ENCODE measurements around the gene OR9Q1. TPM values are rescaled to one million over a fixed set of nuclear protein-coding genes. Genes with fewer than 3 reads are reported as not detected.

Gene OR9Q1
- total and polyA plus RNA-seq, 2 of the 13 experiments (the other 11 are each of a cell fraction or from before 2014, with no cell fraction given), result not detected

GRCh38 chr11:58127350-58127749 lies 103.7 kb downstream of the OR9Q1 start:
- Histone ChIP-seq H3K79me2 (ENCODE audit: insufficient read depth, low read length) (no peaks in the 10 kb centered on the region), H3K4me3 (replicated peaks in 1 of 3; ENCODE audit: insufficient read depth in 1 of 3, low read depth in 2 of 3, low read length in 3 of 3) (no peak overlapping the region), H3K4me1 (ENCODE audit: insufficient read depth, low read length) (no peaks in the 10 kb centered on the region), H3K9ac (ENCODE audit: insufficient read depth, low read depth, low read length) (no peak overlapping the region), H3K4me2 (ENCODE audit: low read depth, low read length) (no peak overlapping the region), H3K27me3 (ENCODE audit: control insufficient read depth in 1 of 2, insufficient read depth in 2 of 2, low read length in 2 of 2) (peaks cover 0 to 4% of the 10 kb centered on the region in 2 experiments; a peak in 1 of 5 replicates), H3K27ac (ENCODE audit: extremely low read length, insufficient read depth, low read length) (no peak overlapping the region), H3K36me3 (replicated peaks in 1 of 2; ENCODE audit: control insufficient read depth in 1 of 2, insufficient read depth in 2 of 2, low read length in 2 of 2) (no peaks in the 10 kb centered on the region), H4K20me1 (ENCODE audit: insufficient read depth, low read length) (no peaks in the 10 kb centered on the region), H3K9me3 (ENCODE audit: low read length) (no peaks in the 10 kb centered on the region), H2AFZ (ENCODE audit: low read length) (no peak overlapping the region)
- CTCF ChIA-PET (ENCODE audit: low intra/inter-chr PET ratio, low total read pairs), result no interaction called here
- POLR2A ChIA-PET, result no interaction called here
- in situ Hi-C loops (cut with HindIII; ENCODE audit: extremely low pct_ligation_motif_present, low pct_unique_long_range_greater_than_20kb) (no loop called here), intact Hi-C loops (cut with micrococcal nuclease; ENCODE audit: unreplicated experiment) (no loop called here)
- FAIRE-seq (no peak), DNase-seq (ENCODE audit: low spot score) (no peak), ATAC-seq (no peak)
- no TSS peak for BruUV-seq (replicated peaks)
- no peak for TF ChIP-seq ZNF790 (CRISPR knock-in tag; IDR thresholded peaks at IDR 0.05; ENCODE audit: borderline replicate concordance)
- no peak for TF ChIP-seq GFI1 (CRISPR knock-in tag; IDR thresholded peaks at IDR 0.05; ENCODE audit: borderline replicate concordance)
- TF ChIP-seq ZNF142 (CRISPR knock-in tag; IDR thresholded peaks at IDR 0.05), result no peak
- TF ChIP-seq, protein P1, sequence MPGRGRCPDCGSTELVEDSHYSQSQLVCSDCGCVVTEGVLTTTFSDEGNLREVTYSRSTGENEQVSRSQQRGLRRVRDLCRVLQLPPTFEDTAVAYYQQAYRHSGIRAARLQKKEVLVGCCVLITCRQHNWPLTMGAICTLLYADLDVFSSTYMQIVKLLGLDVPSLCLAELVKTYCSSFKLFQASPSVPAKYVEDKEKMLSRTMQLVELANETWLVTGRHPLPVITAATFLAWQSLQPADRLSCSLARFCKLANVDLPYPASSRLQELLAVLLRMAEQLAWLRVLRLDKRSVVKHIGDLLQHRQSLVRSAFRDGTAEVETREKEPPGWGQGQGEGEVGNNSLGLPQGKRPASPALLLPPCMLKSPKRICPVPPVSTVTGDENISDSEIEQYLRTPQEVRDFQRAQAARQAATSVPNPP (CRISPR knock-in tag; IDR thresholded peaks at IDR 0.05), result no peak
- no peak for TF ChIP-seq ZNF430 (CRISPR knock-in tag; IDR thresholded peaks at IDR 0.05)
- no peak for TF ChIP-seq ZNF713 (CRISPR knock-in tag; IDR thresholded peaks at IDR 0.05)
- no peak for TF ChIP-seq ELK4 (CRISPR knock-in tag; IDR thresholded peaks at IDR 0.05; ENCODE audit: borderline replicate concordance)
